ENCODE results near the gene MAGEH1. TPM values are rescaled to one million over a fixed set of nuclear protein-coding genes. Genes with fewer than 3 reads are reported as not detected.

Gene MAGEH1
- total RNA-seq, 1 donor from 2014 or later = 23.5 TPM

- TF ChIP-seq EZH2 (IDR thresholded peaks at IDR 0.05) = no peak
- no peak for TF ChIP-seq EZH2phosphoT487 (IDR thresholded peaks at IDR 0.05)
These were observed 36.8 kb downstream of the MAGEH1 start for GRCh38 chrX:55488593-55489313.

GRCh38 chrX:55489314-55490009 is 37.5 kb downstream of the MAGEH1 start, which contains the start of gene USP51:
Gene USP51, minus strand, starts transcription at chrX:55489848. Its CDS starts 909 bp downstream, at chrX:55488939.
- peaks cover 19% of the 10 kb centered on the region for H3F3A ChIP-seq (ENCODE audit: low read depth)
- peak; percentile 9 for TF ChIP-seq CTCF (IDR thresholded peaks at IDR 0.05)
- no peak for TF ChIP-seq EZH2phosphoT487 (IDR thresholded peaks at IDR 0.05)
- peak; percentile 72 for DNase-seq (ENCODE audit: low spot score)
- no peaks in the 10 kb centered on the region for H3K27me3 ChIP-seq
- peaks cover 3% of the 10 kb centered on the region for H3K4me1 ChIP-seq
- Mint-ChIP-seq H3K4me3 (peak within 1 kb of the TSS; percentile 92), H3K9me3 (peaks cover 6% of the 10 kb centered on the region), H3K27me3 (ENCODE audit: insufficient read depth, low read depth) (peaks cover 3% of the 10 kb centered on the region), H3K27ac (peak within 1 kb of the TSS; percentile 95), H3K4me1 (peaks cover 18% of the 10 kb centered on the region), H3K36me3 (peaks cover 3% of the 10 kb centered on the region)
- H2AFZ ChIP-seq (replicated peaks) = peak within 1 kb of the TSS; percentile 86
- peak within 1 kb of the TSS; percentile 79 for H3K27ac ChIP-seq
- peak within 1 kb of the TSS; percentile 80 for H3K4me2 ChIP-seq
- H3K36me3 ChIP-seq = no peaks in the 10 kb centered on the region
- peak within 1 kb of the TSS; percentile 61 for H3K4me3 ChIP-seq
- H4K20me1 ChIP-seq (ENCODE audit: low read depth) = no peaks in the 10 kb centered on the region
- no peaks in the 10 kb centered on the region for H3K9me3 ChIP-seq (ENCODE audit: low read depth)
- no peak within 1 kb of the TSS for H3K9ac ChIP-seq
- H3K79me2 ChIP-seq (ENCODE audit: low read depth) = no peaks in the 10 kb centered on the region

More at GRCh38 chrX:55488593-55489313, 36.8 kb downstream of the MAGEH1 start:
- Mint-ChIP-seq H3K27me3 (ENCODE audit: insufficient read depth, low read depth) (peaks cover 3% of the 10 kb centered on the region), H3K27ac (peak overlapping the region; percentile 95), H3K9me3 (peaks cover 6% of the 10 kb centered on the region), H3K4me3 (peak overlapping the region; percentile 92), H3K4me1 (peaks cover 18% of the 10 kb centered on the region), H3K36me3 (peaks cover 3% of the 10 kb centered on the region)
- no peaks in the 10 kb centered on the region for H3K9me3 ChIP-seq (ENCODE audit: low read depth)
- peaks cover 19% of the 10 kb centered on the region for H3F3A ChIP-seq (ENCODE audit: low read depth)
- no peaks in the 10 kb centered on the region for H3K27me3 ChIP-seq
- peak; percentile 62 for DNase-seq (ENCODE audit: low spot score)
- peak overlapping the region; percentile 61 for H3K4me3 ChIP-seq
- no peaks in the 10 kb centered on the region for H3K79me2 ChIP-seq (ENCODE audit: low read depth)
- H4K20me1 ChIP-seq (ENCODE audit: low read depth) = no peaks in the 10 kb centered on the region
- peaks cover 3% of the 10 kb centered on the region for H3K4me1 ChIP-seq
- H3K9ac ChIP-seq = no peak overlapping the region
- H3K27ac ChIP-seq = peak overlapping the region; percentile 79
- H2AFZ ChIP-seq (replicated peaks) = peak overlapping the region; percentile 86
- no peaks in the 10 kb centered on the region for H3K36me3 ChIP-seq
- peak overlapping the region; percentile 80 for H3K4me2 ChIP-seq

- no peaks in the 10 kb centered on the region for H4K20me1 ChIP-seq (ENCODE audit: low read depth)
- Mint-ChIP-seq H3K9me3 (peaks cover 6% of the 10 kb centered on the region), H3K27ac (peak overlapping the region; percentile 95), H3K36me3 (peaks cover 3% of the 10 kb centered on the region), H3K4me1 (peaks cover 18% of the 10 kb centered on the region), H3K27me3 (ENCODE audit: insufficient read depth, low read depth) (no peaks in the 10 kb centered on the region), H3K4me3 (peak overlapping the region; percentile 92)
- no peaks in the 10 kb centered on the region for H3K27me3 ChIP-seq
- no peaks in the 10 kb centered on the region for H3K36me3 ChIP-seq
- no peaks in the 10 kb centered on the region for H3K79me2 ChIP-seq (ENCODE audit: low read depth)
- H3K4me2 ChIP-seq = peak overlapping the region; percentile 80
- no peak overlapping the region for H3K9ac ChIP-seq
- H3K27ac ChIP-seq = peak overlapping the region; percentile 79
- H3K4me3 ChIP-seq = peak overlapping the region; percentile 61
- H3F3A ChIP-seq (ENCODE audit: low read depth) = peaks cover 19% of the 10 kb centered on the region
- DNase-seq (ENCODE audit: low spot score) = no peak
- H3K9me3 ChIP-seq (ENCODE audit: low read depth) = no peaks in the 10 kb centered on the region
- peaks cover 3% of the 10 kb centered on the region for H3K4me1 ChIP-seq
- no peak for TF ChIP-seq EZH2phosphoT487 (IDR thresholded peaks at IDR 0.05)
- TF ChIP-seq CTCF (IDR thresholded peaks at IDR 0.05) = no peak
- no peak for TF ChIP-seq EZH2 (IDR thresholded peaks at IDR 0.05)
- peak overlapping the region; percentile 86 for H2AFZ ChIP-seq (replicated peaks)
These were observed 38.2 kb downstream of the MAGEH1 start for GRCh38 chrX:55490121-55490520.

All from neural progenitor cell (in vitro differentiated cells).